CD4-positive, alpha-beta T cell treated with Interferon alpha-2 for 1 hour (primary cell): ENCODE results near the gene SHOX.
"Not testable (repeated sequence)": the region's sequence is repeated elsewhere in the genome, so short reads cannot be mapped to it uniquely, and the experiment has no call there.

Experiments
- DNase-seq, 2 donors: peaks; one replicate each; pipeline ENCODE4 v3.0.0-alpha.2; 2020 to 2022

Gene SHOX

GRCh38 chrX:638482-639131, 8.0 kb downstream of the SHOX start:
- no peak for DNase-seq

DNA sequence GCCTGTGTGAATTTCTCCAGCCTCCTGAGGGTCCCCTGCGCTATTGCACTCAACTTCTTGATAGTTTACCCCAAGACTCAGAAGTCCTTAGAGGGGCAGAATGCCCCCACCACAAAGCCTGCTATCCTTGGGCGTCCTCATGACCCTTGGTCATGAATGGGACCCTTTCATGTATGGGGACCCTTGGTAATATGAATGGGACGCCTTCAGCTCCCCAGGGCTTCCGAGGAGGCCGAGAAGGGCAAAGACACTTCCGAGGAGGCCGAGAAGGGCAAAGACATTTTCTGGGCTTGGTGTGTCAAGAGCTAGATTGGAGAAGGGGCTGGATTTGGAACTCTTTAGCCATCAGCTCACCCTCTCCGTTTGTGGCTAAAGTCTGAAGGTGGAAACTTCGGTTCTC, 8.6 kb downstream of the SHOX start:
- DNase-seq = no peak

- no peak for DNase-seq
These were observed 10.1 kb downstream of the SHOX start for GRCh38 chrX:640641-641040.

GRCh38 chrX:641671-642435, 11.3 kb downstream of the SHOX start:
- no peak for DNase-seq

DNA sequence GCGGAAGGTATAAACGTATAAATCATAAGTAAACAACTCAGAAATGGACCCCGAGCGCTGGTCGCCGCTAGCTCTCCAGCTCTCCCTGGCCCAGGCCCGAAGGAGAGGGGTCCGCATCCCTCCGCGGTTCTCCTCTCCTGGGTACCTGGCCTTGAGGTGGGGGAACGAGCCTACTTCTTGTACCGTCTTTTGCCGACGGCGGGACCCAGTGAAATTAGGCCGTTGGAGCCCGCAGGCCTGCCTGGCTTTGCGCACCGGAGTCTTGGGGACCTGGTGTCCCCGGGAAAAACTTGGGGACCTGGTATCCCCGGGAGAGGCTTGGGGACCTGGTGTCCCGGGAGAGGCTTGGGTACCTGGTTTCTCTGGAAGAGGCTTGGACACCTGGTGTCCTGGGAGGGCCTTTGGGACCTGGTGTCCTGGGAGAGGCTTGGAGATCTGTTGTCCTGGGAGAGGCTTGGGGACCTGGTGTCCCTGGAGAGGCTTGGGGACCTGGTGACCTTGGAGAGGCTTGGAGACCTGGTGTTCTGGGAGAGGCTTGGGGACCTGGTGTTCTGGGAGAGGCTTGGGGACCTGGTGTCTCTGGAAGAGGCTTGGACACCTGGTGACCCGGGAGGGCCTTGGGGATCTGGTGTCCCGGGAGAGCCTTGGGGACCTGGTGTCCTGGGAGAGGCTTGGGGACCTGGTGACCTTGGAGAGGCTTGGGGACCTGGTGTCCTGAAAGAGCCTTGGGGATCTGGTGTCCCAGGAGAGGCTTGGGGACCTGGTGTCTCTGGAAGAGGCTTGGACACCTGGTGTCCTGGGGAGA, 12.0 kb downstream of the SHOX start:
- DNase-seq = no peak

DNA sequence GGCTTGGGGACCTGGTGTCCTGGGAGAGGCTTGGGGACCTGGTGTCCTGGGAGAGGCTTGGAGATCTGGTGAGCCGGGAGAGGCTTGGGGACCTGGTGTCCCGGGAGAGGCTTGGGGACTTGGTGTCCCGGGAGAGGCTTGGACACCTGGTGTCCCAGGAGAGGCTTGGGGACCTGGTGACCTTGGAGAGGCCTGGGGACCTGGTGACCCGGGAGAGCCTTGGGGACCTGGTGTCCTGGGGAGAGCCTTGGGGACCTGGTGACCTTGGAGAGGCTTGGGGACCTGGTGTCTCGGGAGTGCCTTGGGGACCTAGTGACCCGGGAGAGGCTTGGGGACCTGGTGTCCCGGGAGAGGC, 12.6 kb downstream of the SHOX start:
- DNase-seq = no peak

- DNase-seq = no peak
These were observed 13.3 kb downstream of the SHOX start for GRCh38 chrX:643911-644303.

DNA sequence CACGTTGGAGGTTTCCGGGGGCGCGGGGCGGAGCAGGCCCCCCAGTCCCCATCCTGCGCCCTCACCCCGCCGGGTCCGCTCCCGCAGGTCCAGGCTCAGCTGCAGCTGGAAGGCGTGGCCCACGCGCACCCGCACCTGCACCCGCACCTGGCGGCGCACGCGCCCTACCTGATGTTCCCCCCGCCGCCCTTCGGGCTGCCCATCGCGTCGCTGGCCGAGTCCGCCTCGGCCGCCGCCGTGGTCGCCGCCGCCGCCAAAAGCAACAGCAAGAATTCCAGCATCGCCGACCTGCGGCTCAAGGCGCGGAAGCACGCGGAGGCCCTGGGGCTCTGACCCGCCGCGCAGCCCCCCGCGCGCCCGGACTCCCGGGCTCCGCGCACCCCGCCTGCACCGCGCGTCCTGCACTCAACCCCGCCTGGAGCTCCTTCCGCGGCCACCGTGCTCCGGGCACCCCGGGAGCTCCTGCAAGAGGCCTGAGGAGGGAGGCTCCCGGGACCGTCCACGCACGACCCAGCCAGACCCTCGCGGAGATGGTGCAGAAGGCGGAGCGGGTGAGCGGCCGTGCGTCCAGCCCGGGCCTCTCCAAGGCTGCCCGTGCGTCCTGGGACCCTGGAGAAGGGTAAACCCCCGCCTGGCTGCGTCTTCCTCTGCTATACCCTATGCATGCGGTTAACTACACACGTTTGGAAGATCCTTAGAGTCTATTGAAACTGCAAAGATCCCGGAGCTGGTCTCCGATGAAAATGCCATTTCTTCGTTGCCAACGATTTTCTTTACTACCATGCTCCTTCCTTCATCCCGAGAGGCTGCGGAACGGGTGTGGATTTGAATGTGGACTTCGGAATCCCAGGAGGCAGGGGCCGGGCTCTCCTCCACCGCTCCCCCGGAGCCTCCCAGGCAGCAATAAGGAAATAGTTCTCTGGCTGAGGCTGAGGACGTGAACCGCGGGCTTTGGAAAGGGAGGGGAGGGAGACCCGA, 14.0 kb downstream of the SHOX start:
- DNase-seq = no peak

DNA sequence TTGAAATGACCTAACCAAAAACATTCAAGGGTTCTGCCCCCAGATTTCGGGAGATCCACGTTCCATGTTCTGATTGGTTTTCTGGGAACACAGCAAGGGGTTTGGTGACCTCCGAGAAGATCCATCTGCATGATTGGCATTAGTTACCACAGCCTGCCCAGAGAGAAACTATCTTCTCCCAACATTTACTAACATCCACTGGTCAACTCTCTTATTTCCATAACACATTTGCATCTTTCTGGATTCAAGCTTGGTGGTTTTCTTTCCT, 15.6 kb downstream of the SHOX start:
- no peak for DNase-seq

DNA sequence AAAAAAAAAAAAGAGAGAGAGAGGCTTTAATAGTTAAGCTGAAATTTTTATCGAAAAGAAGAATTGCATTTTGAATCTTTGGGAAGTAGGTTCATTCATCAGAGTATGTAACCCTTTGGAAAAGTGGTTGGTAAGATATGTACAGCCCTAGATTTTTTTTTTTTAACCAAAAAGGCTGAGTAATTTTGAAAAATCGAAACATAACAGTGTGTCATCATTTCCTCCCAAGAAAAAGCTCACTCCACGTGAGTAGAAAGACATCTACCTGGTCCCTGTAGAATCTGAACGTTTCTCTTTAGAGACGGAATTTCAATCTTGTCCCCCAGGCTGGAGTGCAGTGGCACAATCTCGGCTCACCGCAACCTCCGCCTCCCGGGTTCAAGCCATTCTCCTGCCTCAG, 16.2 kb downstream of the SHOX start:
- DNase-seq = no peak

GRCh38 chrX:649166-649565, 18.6 kb downstream of the SHOX start:
- DNase-seq = no peak

DNA sequence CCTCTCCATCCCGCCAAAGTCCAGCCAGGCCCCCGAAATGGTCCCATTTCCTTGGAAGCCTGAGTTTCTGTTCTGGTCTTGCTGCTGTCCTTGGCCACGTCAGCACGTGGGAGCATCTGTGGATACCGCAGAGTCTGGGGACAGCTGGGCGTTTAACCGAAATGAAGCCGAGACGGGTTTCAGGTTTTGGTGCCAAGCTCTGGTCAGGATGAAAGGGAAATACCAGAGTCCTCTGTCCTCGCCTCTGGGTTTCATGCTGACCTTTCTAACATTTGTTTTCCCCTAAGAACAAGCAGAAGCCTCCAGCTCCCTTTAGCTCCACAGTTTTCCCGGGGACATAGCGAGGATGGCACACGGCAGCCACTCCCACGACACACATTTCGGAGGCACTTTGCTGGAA, 19.7 kb downstream of the SHOX start:
- DNase-seq = no peak

- DNase-seq = no peak
These were observed 20.2 kb downstream of the SHOX start for GRCh38 chrX:650811-651210.

- DNase-seq = not testable (repeated sequence)
These were observed 21.3 kb downstream of the SHOX start for GRCh38 chrX:651922-652321.

DNA sequence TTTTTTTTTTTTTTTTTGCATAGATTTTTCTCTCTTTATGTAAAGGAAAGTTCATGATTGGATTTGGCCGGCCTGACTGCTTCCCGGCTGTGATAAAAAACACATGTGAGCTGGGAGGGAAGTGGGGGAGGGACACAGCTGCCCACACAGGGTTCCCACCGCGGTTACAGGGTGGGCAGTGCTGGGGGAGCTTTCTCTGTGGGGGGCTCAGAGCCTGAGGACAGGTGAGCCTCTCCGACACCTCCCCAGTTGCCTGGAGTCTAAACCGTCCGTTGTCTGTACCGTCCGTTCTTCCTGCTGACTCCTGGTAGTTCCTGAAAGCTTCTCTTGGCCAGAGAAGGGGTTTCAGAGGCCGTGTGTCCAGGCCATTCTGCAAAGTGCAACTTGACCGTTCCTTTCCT, 21.8 kb downstream of the SHOX start:
- no peak for DNase-seq

DNA sequence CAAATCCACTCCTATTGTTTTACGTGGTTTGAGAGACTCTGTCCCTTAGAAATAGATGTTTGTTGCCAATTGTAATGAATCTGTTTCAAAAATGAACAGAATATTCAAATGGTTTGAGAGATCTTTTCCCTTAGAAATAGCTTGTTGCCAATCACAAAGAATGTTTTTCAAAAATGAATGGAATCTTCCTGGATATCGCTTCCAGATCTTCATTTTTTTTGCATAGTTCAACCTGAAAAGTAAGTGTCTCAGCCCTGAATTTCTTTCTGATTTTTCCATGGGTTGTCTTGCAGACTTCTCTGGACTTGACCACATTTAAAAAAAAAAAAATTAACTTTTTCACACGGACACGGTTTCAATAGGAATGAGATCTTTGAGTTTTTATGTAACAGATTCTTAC, 22.7 kb downstream of the SHOX start:
- no peak for DNase-seq

DNA sequence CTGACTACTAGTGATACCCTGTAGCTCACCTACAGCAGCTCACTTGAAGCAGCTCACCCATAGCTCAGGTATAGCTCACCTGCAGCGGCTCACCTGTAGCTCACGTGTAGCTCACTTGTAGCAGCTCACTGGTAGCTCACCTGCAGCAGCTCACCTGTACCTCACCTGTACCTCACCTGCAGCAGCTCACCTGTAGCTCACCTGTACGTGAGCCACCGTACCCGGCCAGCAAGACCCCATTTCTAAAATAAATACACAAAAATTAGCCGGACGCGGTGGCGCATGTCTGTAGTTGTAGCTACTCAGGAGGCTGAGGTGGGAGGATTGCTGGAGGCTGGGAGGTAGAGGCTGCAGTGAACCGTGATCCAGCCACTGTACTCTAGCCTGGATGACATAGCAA, 30.6 kb downstream of the SHOX start:
- DNase-seq = no peak

DNA sequence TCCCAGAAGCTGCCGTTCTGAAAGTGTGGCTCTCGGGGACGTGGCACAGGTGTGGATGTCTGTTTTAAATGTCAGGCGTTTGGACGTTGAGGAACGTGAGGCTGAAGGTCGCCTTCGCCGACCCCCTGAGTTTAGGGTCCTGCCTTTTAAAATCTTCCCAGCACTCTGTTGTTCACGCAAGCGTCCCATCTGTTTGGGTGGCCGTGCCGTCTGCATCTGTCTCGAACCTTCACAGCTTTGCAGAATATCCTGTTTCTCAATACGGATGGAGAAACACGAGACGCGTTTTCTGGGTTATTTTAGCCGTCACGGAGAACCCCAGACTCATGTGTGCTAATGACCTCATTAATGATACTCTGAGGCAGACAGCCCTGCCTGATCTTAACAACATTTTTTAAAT, 31.5 kb downstream of the SHOX start:
- no peak for DNase-seq

GRCh38 chrX:663841-664240, 33.2 kb downstream of the SHOX start:
- no peak for DNase-seq

DNA sequence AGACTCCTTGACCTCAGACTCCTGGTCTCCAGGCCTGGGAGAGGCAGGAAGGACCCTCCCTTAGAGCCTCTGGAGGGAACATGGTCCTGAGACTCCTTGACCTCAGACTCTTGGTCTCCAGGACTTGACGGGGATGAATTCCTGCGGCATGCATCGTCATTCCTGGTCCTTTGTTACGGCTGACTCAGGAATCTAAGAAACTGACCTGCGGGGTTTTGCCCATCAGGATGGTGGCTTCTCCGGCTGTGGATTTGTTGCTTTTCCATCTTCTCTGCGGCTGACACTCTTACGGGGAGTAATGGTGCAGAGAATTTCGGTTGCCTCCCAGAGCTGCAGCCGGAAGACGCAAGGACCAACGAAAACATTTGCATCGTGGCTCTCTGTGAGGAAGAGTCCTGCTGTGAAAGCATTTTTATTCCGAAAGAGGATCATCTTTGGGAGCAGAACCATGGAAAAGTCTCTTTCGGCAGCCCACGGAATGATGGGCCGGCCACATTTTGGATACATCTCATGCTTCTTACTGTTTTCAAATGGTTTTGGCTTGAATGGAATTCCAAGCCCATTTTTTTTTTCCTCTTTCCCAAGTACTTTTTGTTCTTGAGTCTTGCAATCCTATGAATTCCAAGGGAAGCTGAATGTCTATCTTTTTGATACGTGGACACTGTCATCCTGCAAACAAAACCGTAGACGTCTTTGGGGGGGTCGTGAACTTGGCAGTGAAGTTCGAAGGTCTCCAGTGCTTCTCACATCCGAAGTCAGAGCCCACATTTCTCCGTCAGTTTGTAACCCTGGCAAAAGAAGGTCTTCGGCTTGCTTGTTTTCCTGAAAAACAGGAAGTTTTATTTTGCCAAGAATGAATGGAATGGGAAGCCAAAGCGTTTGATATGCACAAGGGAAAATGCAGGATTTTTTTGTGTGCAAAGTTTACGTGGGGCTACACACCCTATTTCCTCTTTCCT, 36.5 kb downstream of the SHOX start:
- no peak for DNase-seq

DNA sequence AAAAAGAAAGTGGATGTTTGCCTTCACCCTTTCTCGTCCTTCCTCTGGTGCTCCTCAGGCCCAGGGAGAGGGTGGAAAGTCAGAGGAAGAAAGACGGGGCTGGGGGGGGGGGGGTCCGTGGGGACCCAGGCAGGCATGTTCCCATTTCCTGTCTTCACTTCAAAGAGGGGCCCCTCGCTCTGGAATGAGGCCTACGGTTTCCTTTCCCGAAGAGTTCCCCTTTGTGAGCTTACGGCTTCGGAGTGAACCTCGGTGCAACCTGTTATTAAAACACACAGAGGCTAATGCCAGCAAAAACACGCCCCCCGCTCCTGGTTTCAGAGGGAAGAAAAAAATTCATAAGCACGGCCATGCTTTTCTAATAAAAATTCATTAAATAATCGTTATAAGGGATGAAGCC, 40.1 kb downstream of the SHOX start:
- no peak for DNase-seq

- DNase-seq = no peak
These were observed 42.3 kb downstream of the SHOX start for GRCh38 chrX:672931-673330.
